HTERT RPE-1 (cell line): Measurements from ENCODE around the gene CTNNBL1.

Source experiments
- in situ Hi-C: fragments of 300-500 bp; cut with MboI; formaldehyde crosslinking; loops from 4 replicates; pipeline ENCODE4 v1.14.3; 2020; ENCODE audit warnings: low sequenced_read_pairs

Gene CTNNBL1

DNA sequence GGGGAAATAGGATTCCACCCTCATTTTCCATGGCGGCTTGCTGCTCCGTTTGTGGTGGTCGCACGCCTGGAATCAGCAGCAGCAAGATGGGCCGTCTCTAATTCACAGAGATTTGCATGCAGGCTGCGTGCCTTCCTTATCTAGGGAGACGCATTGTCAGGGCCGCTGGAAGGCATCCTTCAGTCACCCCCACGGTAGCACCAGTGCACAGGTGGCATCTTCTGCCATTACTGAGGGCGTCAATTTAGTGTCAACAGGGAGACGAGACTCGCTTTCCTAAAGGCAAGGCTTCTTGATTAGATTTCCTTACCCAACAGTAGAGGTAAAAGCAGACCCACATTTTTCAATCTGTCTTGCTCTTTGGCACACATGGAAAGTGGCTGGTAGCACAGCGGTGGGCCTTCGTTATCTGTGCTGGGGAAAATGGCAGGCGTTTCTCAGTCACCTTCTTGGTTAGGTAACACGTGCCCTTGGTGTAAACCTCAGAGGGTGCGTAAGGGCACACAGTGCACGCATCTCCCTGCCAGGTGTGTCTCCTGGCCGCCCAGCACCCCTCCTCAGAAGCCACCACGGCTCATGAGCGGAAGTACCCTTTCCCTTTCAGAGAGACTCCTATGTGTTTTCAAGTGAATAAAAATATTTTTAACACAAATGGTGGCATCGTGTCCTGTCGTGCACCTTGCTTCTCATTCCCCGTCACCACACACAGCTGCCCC lies 181.8 kb downstream of the CTNNBL1 start:
- in situ Hi-C loops, result no loop called here

DNA sequence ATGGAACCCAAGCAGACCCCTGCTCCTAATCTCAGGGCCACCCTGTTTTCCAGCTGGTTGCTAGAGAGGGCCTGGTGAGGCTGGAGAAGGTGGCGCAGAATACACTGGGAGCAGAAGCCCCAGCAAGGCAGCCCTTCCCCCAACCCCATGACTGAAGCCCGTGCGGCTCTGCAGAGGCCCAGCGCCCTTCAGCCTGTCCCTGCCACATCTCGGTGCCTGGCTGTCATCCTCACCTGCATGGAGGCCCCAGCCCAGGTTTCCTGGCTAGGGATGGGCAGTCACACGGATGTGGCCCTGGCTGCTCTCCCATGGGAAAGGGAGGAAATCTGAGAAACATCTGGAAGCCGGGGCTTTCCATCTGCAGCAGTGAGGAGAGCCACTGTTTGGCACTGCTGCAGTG lies 183.0 kb downstream of the CTNNBL1 start:
- in situ Hi-C loops, result no loop called here

DNA sequence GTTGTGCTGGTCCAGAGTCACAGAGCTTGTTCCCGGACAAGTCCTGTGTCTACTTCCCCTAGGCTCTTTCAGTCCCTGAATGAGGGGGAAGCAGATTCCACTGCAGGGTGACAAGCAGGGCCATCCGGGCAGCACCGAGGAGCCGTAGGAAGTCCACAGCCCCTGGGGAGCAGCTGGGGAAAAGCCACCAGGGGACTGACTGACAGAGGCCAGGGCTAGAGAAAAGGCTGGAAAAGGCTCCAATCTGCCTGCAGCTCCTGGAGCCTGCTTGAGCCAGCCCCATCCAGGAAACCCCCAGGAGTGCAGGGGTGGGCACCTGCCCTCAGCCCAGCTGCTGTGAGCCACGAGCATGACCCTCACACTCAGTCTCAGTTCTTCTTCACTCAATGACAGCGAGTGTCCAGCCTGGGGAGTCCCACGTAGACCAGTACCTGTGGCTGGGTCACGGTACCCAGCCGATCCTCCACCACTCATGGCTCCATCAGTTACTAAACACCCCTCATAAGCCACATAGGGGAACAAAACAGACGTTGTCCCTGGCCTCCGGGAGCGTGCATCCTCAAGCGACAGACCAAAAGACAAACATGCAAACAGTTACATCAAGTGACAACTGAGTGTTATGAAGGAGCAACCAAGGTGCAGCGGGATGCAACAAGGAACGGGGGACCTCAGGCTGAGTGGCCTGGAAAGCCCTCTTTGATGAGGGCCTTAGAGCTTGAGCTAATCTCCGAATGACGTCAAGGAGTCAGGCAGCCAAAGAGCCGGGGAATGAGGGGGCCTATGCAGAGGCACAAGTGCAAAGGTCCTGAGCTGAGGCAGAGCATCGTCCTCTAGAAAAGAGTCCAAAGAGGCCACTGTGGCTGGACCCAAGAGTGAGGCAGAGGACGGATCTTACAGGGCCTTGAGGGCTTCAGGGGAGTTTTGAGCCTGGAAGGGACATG lies 184.3 kb downstream of the CTNNBL1 start:
- in situ Hi-C loops, result no loop called here

DNA sequence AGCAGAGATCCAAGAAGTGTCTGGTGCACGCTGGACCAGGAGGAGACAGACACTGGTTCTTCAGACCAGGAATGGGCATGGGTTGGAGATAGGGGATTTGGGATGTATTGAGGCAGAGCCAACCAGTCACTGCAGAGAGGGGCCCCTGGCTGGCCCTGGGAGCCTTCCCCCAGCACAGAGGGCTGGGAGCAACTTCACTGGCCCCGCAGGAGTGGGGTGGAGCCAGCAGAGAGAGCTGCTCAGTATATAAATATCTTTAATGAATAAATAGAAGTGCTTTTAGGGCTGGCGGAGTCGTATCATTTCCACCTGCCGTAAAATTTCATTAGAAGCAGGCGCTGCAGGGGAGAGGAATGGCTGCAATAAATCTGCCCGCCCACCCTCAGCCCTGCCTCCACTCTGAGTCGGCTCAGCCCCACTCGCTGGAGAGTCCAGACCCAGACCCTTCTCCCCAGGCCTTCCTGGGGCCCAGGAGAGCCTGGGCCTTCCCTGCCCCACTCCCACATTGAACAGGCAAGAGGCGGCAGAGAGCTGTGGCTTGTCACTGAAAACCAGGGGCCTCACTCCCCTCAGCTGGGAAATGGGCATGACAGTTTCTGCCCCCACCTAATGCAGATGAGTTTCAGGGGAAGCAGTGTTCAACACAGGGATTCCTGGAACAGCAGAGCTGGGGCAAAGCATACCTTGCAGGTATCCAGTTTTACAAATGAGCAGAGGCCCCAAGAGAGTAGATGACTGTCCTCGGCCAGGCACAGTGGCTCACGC lies 185.2 kb downstream of the CTNNBL1 start:
- in situ Hi-C loops, result no loop called here

DNA sequence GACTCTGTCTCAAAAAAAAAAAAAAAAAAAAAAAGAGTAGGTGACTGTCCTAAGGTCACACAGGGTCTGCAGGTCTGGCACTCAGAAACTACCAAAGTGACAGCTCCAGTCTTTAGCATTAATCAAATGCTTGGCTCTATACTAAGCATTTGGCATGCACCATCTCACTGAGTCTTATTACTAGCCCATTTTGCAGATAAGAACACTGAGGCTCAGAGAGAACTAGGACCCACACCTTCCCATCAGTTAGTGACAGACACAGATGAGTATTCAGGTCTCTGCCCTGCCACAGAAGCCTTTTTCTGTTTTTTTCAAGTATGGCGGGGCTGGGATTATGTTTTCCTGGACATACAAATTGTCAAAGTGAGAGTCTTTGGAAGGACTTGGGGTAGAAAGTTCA lies 186.0 kb downstream of the CTNNBL1 start:
- in situ Hi-C loops, result no loop called here

DNA sequence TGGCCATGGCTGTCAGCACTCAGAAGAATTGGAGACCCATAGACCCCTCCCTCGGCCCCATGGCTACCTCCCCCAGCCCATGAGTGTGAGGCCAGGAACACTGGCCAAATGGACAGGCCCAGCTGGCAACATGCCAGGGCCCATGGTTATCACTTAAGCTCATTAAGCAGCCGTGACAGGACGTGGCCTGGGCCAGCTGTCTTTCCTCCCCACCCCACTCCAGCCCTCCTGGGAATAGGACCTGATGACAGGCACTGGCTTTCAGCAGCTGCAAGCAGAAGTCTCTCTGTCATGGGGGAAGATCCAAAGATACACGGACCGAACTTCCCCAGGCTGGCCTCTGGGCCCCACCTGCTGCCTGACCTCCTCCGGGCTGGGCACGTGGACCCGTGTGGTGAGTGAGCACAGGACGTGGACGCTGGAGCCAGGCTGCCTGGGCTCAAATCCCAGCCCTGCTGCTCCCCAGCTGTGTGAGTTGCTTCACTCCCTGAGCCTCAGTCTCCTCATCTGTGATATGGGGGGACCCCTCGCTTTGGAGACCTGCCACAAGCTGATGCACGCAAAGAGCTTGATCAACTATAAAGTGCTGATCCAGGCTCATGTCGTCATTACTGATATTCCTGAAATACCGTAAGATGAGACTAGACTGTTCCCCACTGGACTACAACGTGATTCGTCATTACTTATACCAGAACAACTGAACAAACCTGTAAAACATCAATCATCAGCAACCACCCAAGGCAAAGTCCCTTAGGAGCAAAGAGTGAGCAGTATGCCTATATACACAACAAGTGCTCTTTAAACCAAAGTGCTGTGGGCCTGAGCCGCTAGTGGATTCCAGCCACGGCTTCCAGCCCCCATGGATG lies 187.1 kb downstream of the CTNNBL1 start:
- in situ Hi-C loops, result no loop called here

DNA sequence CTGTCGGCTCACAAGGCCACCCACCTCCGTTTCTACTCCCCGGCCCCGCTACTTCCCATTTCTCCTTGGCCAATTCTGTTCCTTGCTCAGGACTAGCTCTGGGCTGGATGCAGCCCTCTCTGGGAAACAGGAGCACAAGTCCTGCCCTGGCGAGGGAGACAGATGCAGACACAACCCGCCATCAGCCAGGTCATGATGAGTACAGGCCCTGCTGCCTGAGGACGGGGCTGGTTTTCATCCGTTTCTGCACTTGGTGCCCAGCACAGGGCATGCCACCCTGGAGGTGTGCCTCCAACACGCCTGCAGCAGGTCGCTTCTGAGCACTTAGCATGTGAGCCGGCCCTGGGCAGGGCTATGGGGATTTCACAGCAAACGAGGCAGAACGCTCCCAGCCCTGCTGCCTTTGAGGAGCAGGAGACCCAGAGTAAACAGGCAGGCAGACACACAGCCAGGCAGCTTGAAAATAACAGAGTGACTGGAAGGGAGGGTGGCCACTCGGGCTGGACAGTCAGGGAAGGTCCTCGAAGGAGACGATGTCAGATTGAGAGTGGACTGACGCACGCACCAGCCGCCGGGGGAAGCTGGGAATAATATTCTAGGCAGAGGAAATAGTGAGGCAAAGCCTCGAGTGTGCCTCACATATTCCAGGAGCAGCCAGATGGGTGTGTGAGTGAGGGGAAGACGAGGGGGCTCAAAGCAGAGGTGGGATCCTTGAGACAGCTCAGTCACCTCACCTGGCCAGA lies 187.9 kb downstream of the CTNNBL1 start:
- in situ Hi-C loops, result no loop called here

DNA sequence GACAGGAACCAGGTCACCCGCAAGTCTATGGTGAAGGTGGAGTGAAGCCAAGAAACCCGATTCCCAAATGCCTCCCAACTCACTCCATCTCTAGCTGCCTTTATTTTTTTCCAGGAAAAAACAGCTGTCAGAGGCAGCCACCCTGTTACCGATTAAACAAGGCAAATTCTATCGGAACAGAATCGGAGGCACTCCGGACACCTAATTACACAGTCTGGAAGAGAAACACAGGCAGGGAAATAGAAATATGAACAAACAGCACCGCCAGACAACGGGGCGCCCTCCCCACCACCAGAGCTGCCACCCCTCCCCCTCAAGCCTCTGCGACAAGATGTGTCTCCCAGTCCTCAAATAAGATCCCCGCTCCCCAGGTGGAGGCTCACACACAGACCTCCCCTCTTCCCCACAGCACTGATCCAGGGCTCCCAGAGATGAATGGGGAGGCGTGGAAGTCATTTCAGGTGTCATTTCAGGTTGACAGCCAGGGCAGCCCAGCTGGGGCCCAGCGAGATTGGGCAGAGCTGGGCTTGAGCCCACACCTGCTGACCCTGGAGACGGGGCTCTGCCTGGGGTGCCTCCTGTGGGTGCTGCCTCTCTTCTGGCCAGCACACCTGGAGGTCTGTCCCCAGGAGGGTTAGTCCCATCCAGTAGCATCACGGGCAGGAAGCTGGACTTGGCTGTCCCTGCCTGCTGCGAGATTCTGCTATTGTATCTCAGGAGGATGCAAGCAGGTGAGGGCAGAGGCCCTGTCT lies 189.3 kb downstream of the CTNNBL1 start:
- in situ Hi-C loops, result no loop called here

DNA sequence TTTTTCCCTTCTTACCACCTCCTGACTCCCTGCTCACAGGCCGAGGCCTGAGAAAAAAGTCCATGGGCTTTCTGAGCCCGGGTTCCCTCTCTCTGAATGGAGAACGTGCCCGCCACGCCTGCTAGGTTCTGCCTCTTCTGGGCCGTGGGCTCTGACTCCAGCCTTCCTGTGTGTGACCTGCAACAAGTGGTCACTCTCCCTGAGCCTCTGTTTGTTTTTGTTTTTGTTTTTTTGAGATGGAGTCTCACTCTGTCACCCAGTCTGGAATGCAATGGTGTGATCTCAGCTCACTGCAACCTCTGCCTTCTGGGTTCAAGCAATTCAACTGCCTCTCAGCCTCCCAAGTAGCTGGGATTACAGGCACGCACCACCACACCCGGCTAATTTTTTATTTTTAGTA lies 191.2 kb downstream of the CTNNBL1 start:
- in situ Hi-C loops, result no loop called here

DNA sequence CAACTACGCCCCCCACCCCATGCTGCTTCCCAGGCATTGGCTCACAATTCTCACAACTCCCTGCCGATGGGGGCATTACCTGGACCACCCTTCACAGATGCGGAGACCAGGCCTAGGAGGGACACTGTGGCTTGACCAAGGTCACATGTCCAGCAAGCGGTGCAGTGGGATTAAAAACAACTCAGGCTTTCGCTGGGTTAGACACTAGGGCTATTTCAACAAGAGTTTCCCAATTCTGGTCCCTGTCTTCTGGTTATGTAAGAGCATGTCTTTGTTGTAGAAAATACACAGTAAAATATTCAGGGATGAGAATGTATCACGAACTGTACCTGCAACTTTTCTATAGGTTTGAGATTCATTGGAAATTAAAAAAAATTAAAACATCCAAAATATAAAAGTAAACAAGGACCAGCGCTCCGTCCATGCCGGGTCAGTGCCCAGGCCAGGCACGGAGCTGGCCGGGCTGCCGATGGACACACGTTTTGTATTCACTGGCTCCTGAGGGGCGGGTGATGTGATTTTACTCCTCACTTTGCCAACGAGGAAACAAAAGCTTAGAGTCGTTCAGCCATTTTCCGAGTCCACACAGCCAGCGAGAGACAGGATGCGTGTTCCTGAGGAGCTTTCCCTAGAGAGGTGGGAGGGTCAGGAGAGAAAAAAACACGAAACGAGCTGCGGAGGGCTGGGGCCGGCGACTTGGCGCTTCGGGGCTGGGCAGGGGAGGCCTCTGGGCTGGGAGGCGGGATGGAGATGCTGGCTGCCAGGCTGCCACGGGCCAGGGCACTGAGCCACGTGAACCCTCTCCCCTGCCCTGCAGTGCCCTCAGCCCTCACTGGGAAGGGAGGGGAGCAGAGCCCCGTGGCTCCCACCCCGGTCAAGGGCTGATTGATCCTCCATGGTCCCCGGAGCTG lies 192.0 kb downstream of the CTNNBL1 start:
- in situ Hi-C loops, result no loop called here

DNA sequence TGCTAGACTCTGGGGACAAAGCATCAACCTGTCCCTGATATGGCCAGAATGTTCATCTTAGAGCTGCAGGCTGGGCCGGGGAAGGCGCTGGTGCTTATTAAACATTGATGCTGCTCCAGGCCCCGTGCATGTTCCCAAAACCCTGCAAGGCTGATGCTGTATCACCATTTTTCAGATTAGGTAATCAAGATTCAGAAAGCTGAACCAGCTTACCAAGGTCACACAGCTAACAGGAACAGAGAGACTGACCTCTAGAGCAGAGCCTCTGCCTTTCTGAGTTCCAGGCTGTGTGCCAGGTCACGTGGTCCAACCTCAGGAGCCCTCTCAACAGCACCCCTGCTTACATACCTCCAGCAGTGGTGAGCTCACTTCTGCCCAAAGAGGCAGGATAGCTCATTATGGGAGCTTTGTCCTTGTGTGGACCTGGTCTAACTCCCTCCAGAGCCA lies 193.0 kb downstream of the CTNNBL1 start:
- in situ Hi-C loops, result no loop called here

DNA sequence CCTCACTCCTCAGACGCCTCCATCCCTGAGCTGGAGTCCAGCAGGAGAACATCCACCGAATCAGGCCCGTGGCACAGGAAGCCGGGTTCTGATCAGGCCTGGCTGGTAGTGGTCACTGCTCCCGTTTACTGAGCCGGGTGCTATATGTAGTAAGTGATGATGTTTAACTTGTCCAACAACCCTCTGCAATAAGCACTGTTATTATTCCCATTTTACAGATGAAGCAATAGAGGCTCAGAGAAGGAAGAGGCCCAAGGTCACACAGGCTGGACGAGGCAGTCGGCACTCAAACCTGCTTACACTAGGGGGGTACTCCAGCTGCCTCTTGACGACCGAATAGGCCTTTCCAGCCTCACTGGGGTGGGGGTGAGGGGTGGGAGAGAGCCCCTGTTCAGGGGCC lies 194.8 kb downstream of the CTNNBL1 start:
- in situ Hi-C loops, result no loop called here

DNA sequence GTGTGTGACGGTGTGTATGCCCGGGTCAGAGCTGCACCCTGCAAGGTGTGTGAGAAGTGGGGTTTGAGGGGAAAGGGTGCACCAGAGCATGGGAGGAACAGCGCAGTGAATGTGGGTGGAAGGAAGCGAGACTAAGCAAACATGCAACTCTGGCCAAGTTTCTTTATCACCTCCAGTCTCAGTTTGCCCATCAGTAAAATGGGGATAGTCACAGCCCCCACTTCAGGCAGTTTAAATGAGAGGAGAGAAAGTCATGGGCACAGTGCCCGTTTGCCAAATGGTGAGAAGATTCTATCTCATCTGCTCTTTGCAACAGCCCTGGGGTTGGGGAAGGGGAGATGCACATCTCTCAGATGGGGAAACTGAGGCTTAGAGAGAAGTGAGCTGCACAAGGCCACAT lies 196.3 kb downstream of the CTNNBL1 start:
- in situ Hi-C loops, result no loop called here

DNA sequence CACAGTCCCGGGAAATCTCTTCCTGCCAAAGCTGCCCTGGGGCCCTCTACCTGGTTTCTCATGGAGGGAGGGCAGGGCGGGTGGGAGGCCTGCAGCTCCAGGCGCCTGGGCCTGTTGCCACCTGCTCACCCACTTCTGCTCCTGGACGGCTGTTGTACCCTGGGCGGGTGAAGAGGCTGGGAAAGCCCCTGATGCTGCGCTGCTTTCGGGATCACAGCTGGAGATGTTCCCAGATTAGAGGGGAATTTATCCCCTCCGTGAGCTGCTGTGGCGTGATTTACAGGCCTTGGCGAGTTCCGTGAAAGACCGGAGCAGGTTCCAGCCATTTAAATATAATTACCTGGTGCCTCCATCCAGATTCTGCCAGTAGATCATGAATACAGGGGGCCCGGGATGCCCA lies 196.8 kb downstream of the CTNNBL1 start:
- in situ Hi-C loops, result no loop called here

DNA sequence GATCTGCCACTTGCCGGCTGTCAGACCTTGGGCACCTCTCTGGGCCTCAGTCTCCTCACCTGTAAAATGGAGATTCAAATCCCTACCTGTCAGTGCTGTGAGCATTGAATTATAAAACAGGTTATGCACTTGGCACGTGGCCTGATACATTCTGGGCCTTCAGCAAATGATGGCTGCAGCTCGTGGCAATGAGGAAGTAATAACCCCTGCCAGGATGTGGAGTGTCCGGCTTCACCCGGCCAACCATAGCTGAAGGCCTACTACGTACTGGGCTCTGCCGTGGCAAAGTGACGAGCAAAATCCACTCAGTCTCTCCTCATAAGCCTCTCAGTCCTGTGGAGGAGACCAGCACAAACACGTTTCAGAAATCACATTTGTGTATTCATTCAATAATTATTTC lies 198.2 kb downstream of the CTNNBL1 start:
- in situ Hi-C loops, result no loop called here

DNA sequence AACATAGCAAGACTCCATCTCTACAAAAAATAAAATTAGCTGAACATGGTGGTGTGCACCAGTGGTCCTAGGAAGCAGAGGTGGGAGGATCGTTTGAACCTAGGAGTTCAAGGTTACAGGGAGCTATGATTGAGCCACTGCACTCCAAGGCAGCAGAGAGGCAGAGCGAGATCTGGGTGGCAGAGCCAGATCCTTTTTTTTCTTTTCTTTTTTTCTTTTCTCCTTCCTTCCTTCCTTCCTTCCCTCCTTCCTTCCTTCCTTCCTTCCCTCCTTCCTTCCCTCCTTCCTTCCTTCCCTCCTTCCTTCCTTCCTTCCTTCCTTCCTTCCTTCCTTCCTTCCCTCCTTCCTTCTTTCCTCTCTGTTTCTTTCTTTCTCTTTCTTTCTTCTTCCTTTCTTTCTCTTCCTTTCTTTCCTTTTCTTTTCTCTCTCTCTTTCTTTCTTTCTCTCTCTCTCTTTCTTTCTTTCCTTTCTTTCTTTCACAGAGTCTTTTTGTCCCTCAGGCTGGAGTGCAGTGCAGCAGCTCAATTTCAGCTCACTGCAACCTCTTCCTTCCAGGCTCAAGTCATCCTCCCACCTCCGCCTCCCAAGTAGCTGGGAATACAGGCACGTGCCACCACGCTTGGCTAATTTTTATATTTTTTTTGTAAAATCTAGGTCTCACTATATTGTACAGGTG lies 199.9 kb downstream of the CTNNBL1 start:
- in situ Hi-C loops, result no loop called here

DNA sequence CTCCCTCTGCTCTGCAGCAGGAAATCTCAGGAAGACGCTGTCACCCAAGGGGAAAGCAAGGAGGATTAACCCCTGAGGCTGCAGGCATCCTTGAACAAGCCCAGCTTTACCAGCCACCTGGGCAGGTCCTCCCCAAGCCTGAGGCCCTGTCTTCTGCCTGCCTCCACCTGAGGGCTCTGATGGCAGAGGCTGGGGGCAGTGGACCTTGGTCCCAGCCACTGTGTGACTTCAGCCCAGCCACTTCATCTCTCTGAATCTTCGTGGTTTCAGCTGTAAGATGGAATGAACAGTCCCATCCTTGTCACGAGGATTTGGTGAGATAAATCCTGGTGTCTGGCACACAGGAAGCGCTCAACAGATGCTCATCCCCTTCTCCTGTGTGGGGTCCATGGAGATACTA lies 200.6 kb downstream of the CTNNBL1 start:
- in situ Hi-C loops, result no loop called here
